ENCODE measurements around the gene PRR23E. TPM values are rescaled to one million over a fixed set of nuclear protein-coding genes. Genes with fewer than 3 reads are reported as not detected.

Gene PRR23E
- total RNA-seq, 1 donor from 2014 or later, result not detected

DNA sequence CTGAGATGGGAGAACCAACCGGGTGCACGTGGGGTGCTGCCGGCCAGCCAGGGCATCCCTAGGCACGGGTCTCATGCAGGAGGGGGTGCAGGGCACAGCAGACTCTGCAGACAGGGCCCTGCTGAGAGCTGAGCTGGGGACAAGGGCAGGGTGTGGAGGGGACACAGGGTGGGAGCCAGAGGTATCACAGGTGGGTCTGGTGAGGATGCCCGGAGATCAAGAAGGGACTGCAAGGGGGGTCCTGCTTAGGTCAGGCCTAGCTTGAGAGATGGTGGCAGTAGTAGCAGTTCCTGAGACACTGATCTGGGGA, 39.5 kb upstream of the PRR23E start:
- Mint-ChIP-seq H3K4me1 (ENCODE audit: unreplicated experiment) (no peaks in the 10 kb centered on the region), H3K27me3 (peaks cover 15% of the 10 kb centered on the region), H3K27ac (no peak overlapping the region), H3K9me3 (no peaks in the 10 kb centered on the region), H3K36me3 (no peaks in the 10 kb centered on the region), H3K4me3 (no peak overlapping the region)
- no peak for DNase-seq (ENCODE audit: extremely low spot score, unreplicated experiment)
- TF ChIP-seq, protein P1, sequence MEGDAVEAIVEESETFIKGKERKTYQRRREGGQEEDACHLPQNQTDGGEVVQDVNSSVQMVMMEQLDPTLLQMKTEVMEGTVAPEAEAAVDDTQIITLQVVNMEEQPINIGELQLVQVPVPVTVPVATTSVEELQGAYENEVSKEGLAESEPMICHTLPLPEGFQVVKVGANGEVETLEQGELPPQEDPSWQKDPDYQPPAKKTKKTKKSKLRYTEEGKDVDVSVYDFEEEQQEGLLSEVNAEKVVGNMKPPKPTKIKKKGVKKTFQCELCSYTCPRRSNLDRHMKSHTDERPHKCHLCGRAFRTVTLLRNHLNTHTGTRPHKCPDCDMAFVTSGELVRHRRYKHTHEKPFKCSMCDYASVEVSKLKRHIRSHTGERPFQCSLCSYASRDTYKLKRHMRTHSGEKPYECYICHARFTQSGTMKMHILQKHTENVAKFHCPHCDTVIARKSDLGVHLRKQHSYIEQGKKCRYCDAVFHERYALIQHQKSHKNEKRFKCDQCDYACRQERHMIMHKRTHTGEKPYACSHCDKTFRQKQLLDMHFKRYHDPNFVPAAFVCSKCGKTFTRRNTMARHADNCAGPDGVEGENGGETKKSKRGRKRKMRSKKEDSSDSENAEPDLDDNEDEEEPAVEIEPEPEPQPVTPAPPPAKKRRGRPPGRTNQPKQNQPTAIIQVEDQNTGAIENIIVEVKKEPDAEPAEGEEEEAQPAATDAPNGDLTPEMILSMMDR (conservative IDR thresholded peaks at IDR 0.05), result no peak

DNA sequence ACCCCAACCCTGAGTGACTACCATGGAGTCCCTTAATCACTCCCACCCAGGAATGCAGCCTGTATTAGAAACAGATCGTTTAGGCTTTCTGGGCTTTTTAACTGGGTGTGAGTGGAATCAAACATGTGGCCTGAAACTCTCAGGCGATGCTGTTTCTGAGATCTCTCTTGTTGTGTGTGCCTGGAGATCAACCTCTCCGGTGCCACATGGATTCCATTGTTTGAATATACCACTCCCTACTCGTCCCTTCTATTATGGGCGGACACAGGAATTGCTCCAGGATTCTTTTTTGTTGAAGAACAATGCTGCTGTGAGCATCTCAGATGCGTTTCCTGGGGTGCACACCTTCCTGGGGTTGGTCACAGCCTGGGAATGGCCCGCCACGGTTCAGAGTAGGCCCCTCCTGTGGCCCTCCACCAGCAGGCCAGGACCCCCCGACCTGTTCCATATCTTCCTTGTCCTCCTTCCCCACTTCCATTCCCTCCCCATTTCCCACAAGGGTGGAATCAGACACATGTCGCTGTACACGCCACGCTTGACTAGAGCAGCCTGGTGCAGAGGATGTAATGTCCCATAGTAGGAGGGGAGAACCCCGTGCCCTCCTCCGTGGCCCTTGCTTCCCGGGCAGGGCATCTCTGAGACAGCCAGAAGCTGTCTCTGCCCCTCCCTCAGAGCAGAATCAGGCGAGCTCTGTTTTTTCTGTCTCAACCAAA, 36.4 kb upstream of the PRR23E start:
- Mint-ChIP-seq H3K27me3 (peaks cover 14% of the 10 kb centered on the region), H3K4me3 (no peak overlapping the region), H3K36me3 (no peaks in the 10 kb centered on the region), H3K9me3 (no peaks in the 10 kb centered on the region), H3K4me1 (ENCODE audit: unreplicated experiment) (no peaks in the 10 kb centered on the region), H3K27ac (no peak overlapping the region)
- TF ChIP-seq, protein P1 (conservative IDR thresholded peaks at IDR 0.05), result no peak
- DNase-seq (ENCODE audit: extremely low spot score, unreplicated experiment), result no peak

DNA sequence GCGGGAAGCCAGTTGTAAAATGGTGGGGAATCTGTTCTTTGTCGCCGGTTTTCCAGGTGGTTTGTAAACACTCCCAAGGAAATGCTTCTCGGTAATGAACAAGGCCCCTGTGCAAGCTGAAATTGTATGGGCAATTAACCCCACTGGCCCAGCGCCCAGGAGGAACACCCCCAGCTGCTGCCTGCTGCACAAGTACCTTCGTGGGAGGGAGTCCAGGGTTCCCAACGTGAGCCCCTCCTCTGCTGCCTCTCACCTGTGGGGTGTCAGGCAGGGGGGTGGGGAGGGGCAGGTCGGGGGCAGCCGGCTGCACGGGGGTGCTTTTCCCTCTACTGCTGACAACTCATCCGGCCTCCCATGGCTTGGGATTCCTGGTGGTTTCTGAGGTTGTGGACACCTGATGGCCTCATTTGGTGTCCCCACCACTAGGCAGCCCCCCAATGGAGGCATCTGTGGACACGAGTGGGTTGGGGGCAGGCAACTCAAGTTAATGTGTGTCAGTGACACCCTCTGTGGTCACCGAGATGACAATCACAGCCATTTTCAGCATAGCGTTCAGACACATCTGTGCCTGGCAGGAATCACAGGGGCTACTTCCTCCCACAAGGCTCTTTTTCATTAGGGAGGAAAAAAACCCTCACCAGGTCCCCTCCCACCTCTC, 35.6 kb upstream of the PRR23E start:
- TF ChIP-seq, protein P1 (conservative IDR thresholded peaks at IDR 0.05), result no peak
- peaks cover 14% of the 10 kb centered on the region for H3K27me3 Mint-ChIP-seq
- no peaks in the 10 kb centered on the region for H3K36me3 Mint-ChIP-seq
- H3K9me3 Mint-ChIP-seq, result no peaks in the 10 kb centered on the region
- no peak for DNase-seq (ENCODE audit: extremely low spot score, unreplicated experiment)
- H3K27ac Mint-ChIP-seq, result no peak overlapping the region
- no peaks in the 10 kb centered on the region for H3K4me1 Mint-ChIP-seq (ENCODE audit: unreplicated experiment)
- no peak overlapping the region for H3K4me3 Mint-ChIP-seq

DNA sequence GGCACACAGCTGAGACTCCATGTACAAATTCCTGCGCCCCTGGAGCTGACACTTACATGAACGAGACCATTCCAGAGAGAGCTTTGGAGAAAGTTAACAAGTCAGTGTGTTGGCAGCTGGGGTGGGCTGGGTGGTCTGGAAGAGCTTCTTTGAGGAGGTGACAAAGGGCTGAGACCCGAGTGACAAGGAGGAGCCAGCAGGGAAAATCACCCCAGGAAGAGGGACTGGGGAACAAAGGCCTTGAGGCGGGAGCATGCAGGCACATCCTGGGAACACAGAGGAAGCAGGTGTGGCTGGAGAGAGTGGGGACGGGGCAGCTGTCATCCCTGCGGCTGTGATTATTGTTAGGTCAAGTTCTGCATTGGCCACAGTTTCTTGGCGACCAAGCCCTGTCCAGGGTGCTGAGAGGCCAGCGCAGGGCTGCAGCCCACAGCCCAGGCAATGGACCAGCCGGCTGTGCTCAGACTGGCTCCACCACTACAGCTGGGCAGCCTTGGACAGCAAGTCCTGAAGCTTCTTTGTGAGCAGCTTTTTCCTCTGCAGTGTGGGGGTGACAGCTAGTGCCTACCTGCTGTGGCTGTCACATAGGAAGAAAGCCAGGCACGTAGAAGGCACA, 34.2 kb upstream of the PRR23E start:
- no peak overlapping the region for H3K27ac Mint-ChIP-seq
- TF ChIP-seq, protein P1 (conservative IDR thresholded peaks at IDR 0.05), result no peak
- no peaks in the 10 kb centered on the region for H3K4me1 Mint-ChIP-seq (ENCODE audit: unreplicated experiment)

DNA sequence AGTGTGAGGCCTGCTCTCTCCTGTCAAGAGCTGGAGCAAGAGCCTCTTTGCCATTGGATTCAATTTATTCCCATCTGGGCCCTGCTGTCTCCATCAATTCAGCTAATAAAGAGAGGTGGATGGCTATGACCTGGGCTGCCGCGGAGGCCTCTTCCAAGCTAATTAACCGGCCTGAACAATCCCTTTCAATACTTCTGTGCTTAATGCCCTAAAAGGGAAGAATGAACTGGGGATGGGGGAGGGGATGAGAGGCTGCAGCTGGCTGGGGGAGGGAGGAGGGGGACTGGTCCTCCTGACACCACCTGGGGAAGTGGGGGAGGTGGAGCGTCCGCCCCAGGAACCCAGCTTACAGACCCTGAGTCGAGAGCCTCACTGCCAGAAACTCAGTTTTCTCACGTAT, 33.4 kb upstream of the PRR23E start:
- Mint-ChIP-seq H3K4me3 (no peak overlapping the region), H3K36me3 (no peaks in the 10 kb centered on the region), H3K9me3 (no peaks in the 10 kb centered on the region), H3K27ac (no peak overlapping the region), H3K4me1 (ENCODE audit: unreplicated experiment) (no peaks in the 10 kb centered on the region), H3K27me3 (peaks cover 17% of the 10 kb centered on the region)
- TF ChIP-seq, protein P1 (conservative IDR thresholded peaks at IDR 0.05), result no peak
- DNase-seq (ENCODE audit: extremely low spot score, unreplicated experiment), result no peak

More for the DNA sequence above, 34.2 kb upstream of the PRR23E start:
- no peaks in the 10 kb centered on the region for H3K36me3 Mint-ChIP-seq
- H3K27me3 Mint-ChIP-seq, result peaks cover 14% of the 10 kb centered on the region
- no peak for DNase-seq (ENCODE audit: extremely low spot score, unreplicated experiment)
- no peaks in the 10 kb centered on the region for H3K9me3 Mint-ChIP-seq
- H3K4me3 Mint-ChIP-seq, result no peak overlapping the region
